ENCODE measurements around the gene TNS4. TPM values are rescaled to one million over a fixed set of nuclear protein-coding genes. Genes with fewer than 3 reads are reported as not detected.

The TNS4 gene
- total RNA-seq, 1 donor from 2014 or later, result 0.23 TPM

GRCh38 chr17:40536295-40537171, 35.1 kb upstream of the TNS4 start:
- DNase-seq (ENCODE audit: low spot score), result no peak

GRCh38 chr17:40535924-40536294, 34.5 kb upstream of the TNS4 start:
- no peak for DNase-seq (ENCODE audit: low spot score)

- DNase-seq (ENCODE audit: low spot score), result no peak
These were observed 34.0 kb upstream of the TNS4 start for GRCh38 chr17:40535438-40535837.

- DNase-seq (ENCODE audit: low spot score), result no peak
These were observed 33.2 kb upstream of the TNS4 start for GRCh38 chr17:40534371-40535189.

GRCh38 chr17:40533896-40534295, 32.5 kb upstream of the TNS4 start:
- no peak for DNase-seq (ENCODE audit: low spot score)

- DNase-seq (ENCODE audit: low spot score), result no peak
These were observed 31.3 kb upstream of the TNS4 start for GRCh38 chr17:40532520-40533253.

GRCh38 chr17:40531051-40531991, 29.9 kb upstream of the TNS4 start:
- no peak for DNase-seq (ENCODE audit: low spot score)

- DNase-seq (ENCODE audit: low spot score), result no peak
These were observed 29.1 kb upstream of the TNS4 start for GRCh38 chr17:40530531-40530994.

GRCh38 chr17:40529991-40530390, 28.6 kb upstream of the TNS4 start:
- DNase-seq (ENCODE audit: low spot score), result no peak

- DNase-seq (ENCODE audit: low spot score), result no peak
These were observed 27.4 kb upstream of the TNS4 start for GRCh38 chr17:40528692-40529417.

- DNase-seq (ENCODE audit: low spot score), result no peak
These were observed 25.2 kb upstream of the TNS4 start for GRCh38 chr17:40526668-40527067.

- DNase-seq (ENCODE audit: low spot score), result no peak
These were observed 23.9 kb upstream of the TNS4 start for GRCh38 chr17:40525294-40525693.

GRCh38 chr17:40524243-40524965, 23.0 kb upstream of the TNS4 start:
- no peak for DNase-seq (ENCODE audit: low spot score)

GRCh38 chr17:40522961-40523310, 21.5 kb upstream of the TNS4 start:
- no peak for DNase-seq (ENCODE audit: low spot score)

- no peak for DNase-seq (ENCODE audit: low spot score)
These were observed 21.0 kb upstream of the TNS4 start for GRCh38 chr17:40522250-40522960.

GRCh38 chr17:40520991-40521453, 19.6 kb upstream of the TNS4 start:
- DNase-seq (ENCODE audit: low spot score), result no peak

GRCh38 chr17:40519089-40519775, 17.8 kb upstream of the TNS4 start:
- DNase-seq (ENCODE audit: low spot score), result no peak

- DNase-seq (ENCODE audit: low spot score), result no peak
These were observed 17.1 kb upstream of the TNS4 start for GRCh38 chr17:40518401-40519088.
